HUDEP-2 (cell line): Measurements from ENCODE around the gene MDH2.
"Not testable (repeated sequence)": the region's sequence is repeated elsewhere in the genome, so short reads cannot be mapped to it uniquely, and the experiment has no call there.

Experiments
- DNase-seq, 76 experiments: peaks; one replicate each; lab custom pipeline; 2025; ENCODE audit not compliant: unreplicated experiment in 76 of 76; lab: John Stamatoyannopoulos, UW

Gene MDH2

DNA sequence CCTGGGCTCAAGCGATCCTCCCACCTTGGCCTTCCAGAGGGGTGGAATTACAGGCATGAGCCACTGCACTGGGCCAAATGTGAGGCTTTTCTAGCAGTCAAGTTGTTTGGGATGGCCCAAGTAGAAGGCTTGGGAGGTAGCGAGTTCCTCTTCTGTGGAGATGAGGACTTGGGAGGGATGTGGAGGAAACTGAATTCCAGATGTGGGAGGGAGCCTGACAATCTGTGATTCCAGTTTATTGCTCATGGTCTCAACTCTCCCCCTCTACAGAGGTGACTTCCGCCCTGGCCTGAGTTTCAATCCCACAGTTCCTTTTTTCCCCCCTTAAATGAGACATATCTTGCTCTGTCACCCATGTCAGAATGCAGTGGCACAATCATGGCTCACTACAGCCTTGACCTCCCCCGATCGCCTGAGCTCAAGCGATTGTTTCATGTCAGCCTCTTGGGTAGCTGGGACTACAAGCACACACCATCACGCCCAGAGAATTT, 3.5 kb upstream of the MDH2 start:
- DNase-seq: no peak

DNA sequence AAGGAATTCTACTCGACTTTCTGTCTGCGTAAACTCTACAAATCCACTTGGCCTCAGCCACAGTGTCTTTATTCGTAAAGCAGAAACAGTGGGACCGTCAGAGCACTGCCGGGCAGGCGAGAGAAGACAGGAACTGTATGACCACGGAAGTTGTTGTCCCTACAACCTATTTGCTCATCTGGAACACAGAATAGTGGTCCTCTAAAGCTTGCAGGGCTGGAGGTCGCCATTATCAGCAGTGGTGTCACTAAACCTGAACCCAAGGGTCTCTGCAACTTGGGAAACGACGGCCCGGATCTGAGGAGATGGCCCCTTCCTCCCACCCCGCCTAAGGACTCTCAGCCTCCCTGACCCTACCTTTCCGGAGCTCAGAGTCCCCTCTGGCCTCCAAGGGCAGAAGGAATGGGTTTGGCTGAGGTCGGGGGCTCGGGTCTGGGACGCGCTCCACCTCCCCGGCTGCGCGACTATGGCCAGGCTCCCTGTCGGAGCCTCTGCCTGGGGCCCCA, 548 bp upstream of the MDH2 start:
- DNase-seq: peak in 1 of 76 experiments; percentile 25

DNA sequence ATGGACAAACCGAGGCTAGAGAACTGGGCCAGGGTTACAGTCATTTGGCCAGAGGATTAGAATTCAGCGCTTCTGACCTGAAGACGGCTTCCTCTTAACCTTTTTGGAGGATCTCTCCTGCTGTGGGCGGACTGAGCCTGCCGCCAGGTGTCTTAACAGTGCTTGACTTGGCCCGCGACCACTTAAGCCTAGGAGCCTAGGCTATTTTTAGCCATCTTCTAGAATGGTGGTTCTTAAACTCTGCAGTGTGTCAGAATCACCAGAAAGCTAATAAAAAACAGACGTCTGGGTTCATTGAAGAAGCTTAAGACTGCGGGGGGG, 722 bp downstream of the MDH2 start:
- peak in 6 of 76 experiments; percentile 3 to 37 (median 14) for DNase-seq

DNA sequence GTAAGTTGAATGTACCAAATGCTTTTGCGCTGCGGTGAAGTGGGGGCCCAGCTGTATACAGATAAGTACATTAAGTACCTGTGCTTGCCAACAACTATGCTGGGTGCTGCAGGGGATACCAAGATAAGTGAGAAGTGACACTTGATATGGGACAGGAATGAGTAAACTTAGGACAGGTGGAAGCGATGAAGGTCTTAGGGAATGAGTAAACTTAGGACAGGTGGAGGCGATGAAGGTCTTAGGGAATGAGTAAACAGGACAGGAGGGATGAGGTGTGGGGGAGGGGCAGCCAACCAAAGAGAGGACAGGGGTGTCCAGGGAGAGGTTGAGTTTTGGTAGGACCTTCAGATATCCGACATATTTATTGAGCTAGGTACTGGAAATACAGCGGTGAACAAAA, 1.4 kb downstream of the MDH2 start:
- peak in 4 of 76 experiments; percentile 3 to 22 (median 16) for DNase-seq

DNA sequence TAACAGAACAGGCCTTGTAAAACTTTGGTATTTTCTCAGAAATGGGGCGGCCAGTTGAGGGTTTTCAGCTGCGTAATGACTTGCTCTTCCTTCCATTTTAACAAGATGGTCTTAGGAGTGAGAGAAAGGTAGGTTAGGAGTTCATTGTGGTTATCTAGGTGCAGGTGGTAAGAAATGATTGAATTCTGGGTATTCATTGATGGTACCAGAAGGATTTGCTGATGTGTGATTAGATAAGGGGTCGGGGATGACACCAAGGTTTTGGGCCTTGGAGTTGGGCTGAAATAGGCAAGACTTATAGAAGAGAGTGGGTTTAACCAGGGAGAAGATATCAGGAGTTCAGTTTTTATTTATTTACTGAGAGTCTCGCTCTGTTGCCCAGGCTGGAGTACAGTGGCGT, 2.6 kb downstream of the MDH2 start:
- peak in 3 of 76 experiments; percentile 8 to 22 (median 11) for DNase-seq

DNA sequence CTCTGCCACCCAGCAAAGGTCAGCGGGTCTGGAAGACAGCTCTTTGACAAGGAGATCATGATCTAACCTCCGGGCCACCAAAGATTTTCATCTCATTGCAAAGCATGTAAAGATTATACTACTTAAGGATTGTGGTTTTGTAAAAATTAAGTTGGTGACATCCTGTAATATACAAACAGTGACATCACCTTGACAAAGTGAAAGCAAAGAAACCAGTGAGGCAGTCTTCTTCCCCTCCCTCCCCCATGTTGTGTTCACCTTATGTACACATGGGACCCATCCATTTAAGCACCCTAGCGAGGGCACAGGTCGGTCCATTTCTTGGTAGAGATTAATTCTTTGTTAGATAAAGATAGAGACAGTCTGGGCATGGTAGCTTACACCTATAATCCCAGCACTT, 3.9 kb downstream of the MDH2 start:
- DNase-seq: no peak

DNA sequence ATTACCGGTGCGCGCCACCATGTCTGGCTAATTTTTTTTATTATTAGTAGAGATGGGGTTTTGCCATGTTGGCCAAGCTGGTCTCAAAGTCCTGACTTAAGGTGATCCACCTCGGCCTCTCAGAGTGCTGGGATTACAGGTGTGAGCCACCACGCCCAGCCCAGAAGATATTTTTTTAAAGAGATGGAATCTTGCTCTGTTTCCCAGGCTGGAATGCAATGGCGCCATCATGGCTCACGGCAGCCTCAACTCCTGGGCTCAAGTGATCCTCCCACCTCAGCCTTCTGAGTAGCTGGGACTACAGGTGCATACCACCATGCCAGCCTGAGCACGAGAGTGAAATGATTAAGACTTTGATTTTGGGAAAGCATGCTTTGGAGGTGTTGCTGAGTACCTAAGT, 4.8 kb downstream of the MDH2 start:
- not testable (repeated sequence) for DNase-seq

DNA sequence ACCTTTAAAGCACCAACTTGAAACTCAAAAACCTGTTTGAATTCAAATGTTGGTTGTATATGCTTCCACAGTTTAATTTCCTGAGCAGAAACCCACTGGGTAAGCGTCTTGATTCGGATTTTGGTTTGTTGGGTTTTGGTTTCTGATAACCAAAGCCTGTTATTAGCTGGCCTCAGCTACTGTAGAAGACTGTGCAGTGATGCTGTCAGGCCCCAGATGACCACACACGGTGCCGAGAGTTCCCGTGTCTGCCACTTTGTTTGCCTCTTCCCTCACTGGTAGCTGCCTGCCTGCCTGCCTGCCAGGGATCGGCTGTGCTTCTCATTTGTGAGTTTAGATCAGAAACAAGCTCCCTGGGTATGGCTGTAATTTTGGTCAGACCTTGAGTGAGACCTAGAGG, 5.6 kb downstream of the MDH2 start:
- DNase-seq: no peak

DNA sequence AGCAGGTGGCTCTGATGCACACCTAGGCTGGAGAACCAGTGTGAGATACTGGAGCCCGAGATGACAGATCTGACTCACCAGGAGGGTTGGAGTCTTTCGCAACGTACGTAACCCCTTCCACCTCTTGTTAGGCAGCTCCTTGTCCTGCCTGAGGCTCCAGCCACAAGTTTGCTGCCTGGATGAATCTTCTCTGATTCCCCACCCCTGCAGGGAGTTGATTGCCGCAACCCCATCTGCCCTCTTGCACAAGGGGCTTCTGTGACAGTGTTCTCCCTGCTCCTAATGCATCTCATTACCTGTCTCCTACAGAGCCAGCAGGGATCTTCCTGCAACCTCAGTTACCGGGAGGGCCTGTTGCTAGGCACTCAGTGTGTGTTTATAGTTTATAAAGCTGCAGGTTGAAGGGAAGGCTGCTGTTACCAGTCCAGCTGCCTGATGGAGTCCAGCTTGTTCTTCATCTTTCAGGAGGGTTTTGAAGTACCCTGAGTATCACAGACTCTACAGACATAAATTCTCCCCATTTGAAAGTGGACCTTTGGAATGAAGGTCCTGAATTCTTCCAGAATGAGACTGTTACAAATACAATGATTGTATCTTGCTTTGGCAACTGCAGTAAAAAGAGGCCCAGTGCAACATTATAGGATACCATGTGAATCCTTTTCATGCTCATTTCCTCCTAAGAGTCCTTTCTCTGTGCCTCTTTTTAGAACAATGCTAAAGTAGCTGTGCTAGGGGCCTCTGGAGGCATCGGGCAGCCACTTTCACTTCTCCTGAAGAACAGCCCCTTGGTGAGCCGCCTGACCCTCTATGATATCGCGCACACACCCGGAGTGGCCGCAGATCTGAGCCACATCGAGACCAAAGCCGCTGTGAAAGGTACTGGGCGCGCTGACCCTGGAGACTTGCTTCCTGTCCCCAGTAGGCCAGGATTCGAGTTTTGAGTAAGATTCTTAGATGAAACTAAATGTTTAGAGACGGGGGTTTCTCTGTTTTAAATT, 6.5 kb downstream of the MDH2 start:
- no peak for DNase-seq

DNA sequence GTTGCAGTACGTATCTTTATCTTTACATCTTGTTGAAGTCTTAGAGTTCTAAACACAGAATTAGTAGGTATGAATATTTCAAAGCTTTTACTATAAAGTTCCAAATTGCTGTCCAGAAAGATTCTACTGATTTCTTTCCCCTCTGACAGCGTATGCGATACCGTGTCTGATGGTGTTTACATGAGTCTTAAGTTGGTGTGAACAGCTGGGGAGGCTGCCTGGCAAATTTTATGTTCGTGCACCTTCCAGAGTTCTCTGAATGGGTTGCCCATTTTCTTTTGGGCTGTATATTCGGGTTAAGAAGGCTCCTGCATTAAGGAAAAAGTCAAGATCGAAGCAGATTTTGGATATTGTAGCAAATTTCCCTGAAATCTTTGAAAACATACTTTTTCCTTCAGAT, 8.3 kb downstream of the MDH2 start:
- DNase-seq: no peak

DNA sequence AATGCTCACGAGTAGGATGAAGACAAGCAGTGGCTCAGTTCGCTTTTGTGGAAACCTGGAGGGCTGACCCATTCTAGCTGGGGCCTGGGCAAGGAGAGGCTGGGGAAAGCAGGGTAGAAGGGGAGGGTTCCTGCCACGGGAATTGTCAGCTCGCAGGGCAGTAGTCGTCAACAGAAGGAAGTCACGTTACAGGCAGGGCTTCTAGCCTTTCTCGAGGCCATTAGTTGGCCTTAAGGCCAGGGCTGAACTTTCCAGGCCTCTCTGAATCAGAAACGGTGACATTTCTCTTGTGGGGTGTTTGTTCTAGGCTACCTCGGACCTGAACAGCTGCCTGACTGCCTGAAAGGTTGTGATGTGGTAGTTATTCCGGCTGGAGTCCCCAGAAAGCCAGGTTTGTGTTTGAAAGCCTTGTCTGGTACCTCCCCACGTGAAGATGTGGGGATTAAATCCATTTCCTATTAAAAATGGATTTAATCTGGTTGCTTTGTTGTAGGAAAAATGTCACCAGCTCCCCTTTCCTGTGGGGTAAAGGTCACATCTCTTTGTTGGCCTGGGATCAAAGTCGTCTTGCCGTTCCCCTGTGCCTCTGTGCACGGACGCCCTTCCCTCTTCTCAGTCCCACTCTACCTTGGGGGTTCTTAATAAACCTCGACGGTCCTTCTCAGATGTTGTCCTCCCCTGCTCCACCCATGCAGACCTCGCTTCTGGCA, 9.4 kb downstream of the MDH2 start:
- no peak for DNase-seq

DNA sequence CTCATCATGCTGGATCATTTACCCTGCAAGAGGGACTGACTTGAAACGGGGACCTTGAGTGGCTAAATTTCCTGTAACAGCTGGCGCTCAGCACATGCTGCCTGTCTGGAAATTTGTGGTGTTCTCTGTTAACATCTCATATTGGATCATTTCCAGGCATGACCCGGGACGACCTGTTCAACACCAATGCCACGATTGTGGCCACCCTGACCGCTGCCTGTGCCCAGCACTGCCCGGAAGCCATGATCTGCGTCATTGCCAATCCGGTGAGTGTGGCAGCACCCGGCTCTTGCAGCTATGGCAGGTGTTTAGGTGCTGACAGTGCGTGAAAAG, 9.9 kb downstream of the MDH2 start:
- DNase-seq: no peak

DNA sequence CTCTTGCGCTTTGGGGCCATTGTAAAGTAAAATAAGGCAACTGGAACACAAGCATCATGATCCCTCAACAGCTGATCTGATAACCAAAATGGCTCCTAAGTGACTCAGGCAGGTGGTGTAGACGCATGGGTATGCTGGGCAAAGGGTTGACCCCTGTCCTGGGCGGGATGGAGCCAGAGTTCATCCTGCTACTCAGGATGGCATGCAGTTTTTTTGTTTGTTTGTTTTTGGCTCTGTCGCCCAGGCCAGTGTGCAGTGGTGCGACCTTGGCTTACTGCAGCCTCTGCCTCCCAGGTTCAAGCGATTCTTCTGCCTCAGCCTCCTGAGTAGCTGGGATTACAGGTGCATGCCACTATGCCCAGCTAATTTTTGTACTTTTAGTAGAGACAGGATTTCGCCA, 10.8 kb downstream of the MDH2 start:
- DNase-seq: not testable (repeated sequence)

DNA sequence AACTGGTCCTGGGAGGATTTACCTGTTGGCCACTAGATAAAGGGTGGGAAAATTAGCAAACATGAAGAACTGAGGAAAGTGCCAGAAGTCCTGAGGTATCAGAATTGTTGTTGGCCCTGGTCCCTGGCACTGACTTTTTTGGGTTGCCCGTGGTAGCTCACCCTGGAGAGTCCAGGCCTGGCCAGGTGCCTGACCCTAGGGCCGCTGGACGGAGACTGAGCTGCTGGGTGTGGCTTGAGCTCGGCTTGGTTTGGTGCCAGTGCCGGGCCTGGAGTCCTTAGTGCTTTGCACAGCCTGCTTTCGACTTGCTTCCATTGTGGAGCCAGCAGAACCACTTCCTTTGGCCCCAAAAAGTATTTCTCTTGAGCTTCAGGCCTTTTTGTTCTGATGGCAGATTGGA, 12.9 kb downstream of the MDH2 start:
- DNase-seq: no peak

DNA sequence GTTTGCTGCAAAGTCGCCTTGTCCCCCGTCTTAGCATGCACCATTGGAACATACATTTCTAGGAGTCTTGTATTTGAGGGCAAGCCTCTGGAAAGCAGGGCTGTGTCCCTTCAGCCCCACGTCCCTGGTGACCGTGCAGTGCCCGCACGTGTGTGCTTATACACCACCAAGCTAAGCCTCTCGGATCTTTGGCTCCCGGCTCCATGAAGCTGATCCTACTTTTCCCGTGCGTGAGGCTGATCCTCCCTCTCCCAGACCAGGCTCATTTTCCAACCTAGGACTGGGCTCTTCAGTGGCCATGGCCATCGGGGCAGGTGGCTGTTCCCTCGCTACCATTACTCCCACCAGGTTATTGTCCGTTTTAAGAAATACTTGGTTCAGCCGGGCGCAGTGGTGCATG, 14.3 kb downstream of the MDH2 start:
- DNase-seq: no peak

DNA sequence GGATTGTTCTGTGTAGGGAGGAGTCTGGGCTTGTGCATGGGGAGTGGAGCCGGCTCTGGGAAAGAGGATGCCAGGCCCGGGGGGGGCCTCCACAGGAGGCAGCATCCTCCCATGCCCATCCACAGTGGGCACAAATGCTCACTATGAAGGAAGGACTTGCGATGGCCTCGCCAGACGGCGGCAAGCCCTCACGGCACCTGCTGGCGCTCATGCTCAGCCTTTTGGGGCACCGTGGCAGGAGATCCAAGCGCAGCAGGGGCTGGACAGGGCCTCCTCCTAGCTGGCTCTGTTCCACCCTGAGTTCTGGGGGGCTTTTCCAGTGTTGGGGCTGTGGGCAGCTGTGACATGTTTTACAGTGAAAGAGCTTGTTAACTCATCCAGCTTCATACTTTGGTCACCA, 15.2 kb downstream of the MDH2 start:
- no peak for DNase-seq

DNA sequence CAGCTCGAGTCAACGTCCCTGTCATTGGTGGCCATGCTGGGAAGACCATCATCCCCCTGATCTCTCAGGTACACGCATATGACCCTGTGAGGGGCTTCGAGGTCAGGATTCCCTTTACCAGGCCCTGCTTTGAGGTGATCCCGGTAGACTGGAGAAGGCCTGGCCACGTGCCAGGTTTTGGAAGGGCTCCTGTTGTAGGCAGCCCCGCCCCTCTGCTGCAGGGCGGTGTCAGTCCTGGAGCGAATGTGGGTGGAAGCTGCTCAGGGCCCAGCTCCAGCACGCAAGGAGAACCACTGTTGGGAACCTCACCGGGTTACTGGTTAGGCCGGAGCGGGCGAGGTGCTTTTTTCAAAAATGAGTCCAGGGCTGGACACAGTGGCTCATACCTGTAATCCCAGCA, 15.6 kb downstream of the MDH2 start:
- DNase-seq: peak in 27 of 76 experiments; percentile 2 to 41 (median 14)

DNA sequence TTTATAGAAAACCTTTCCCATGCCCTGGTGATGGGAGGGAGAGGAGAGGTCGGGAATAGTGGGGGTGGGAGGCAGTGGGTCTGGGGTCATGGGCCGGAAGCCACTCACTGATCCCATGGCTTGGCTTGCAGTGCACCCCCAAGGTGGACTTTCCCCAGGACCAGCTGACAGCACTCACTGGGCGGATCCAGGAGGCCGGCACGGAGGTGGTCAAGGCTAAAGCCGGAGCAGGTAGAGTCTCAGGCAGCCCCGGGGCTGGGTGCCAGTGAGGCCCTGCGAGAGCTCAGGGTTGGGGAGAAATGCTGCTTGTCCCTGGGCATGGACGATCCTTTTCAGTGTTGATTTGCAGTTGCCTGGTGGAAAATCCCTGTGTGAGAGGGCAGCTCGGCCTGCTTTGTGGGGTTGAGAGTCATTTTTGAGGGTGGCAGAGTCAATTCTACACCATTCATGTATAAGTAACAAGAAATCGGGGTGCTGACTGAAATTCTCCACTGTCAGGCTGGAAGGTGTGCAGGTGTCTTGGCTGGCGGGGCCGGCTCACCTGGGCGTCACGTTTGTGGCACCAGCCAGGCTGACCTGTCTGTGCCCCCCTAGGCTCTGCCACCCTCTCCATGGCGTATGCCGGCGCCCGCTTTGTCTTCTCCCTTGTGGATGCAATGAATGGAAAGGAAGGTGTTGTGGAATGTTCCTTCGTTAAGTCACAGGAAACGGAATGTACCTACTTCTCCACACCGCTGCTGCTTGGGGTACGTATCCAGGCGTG, 16.5 kb downstream of the MDH2 start:
- no peak for DNase-seq

DNA sequence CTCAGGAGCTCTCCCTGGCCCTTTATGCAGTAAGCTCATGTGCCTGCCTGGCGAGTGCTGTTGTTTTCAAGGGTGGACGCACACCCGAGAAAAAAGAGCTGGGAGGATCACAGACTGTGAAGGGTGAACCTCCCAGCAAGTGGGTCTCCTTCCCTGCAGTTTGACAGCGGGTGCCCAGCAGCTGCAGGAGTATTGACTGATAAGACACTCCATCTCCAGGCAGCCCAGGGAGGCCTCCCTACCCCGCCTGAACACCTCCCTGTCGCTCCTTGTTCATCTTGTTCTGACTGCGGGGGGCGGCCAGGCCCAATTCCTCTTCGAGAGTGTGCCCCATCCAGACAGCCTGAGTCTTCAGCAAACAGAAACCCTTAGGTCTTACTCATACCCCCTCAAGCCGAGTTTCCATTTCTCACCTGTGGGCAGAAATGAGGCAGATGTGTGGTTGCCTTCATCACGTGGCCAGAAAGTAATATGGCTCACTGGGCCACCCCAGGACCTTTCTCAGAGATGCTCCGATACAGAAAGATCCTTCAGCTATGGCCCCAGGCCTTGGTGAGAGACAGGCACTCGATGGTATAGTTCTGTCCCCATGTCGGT, 17.2 kb downstream of the MDH2 start:
- no peak for DNase-seq

DNA sequence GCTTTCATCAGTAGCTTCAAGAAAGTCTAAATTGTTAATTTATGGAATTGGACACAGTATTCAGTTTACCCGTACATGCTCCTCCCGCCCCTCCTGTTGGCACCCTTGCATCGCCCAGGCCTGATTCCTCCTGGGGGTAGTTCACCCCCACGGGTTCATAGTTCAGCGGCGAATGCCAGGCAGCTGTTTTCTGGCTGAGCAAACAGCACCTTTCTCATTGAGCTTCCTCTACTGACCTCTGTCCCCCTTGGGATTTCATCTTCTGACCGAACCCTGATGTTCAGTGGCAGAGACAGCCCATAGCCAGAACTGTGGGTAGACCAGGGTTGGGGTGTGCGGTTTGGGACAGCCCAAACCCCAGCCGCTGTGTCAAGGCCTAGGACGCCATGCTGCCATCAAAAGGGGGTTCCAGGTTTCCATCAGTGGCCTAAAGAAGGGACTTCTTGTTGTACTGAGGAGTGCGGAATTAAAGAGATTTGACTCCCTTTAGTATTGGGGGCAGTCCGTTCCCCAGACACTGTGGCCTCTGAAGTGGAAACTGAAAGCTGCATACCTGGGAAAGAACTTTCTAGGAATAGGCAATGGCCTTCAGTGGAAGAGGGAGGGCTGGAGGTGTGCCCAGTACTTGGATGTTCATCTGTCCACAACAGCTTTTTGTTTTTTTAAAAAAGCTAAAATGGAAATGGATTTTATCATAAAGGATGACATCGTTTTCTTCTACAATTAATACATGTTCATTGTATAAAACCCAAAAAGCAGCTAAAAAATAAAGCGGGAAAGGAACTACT, 19.0 kb downstream of the MDH2 start:
- no peak for DNase-seq
